ENCODE data around the gene TMEM144.
A peak's percentile ranks its signal among the peaks of the same experiment; 100 is the strongest.

TMEM144 gene

GRCh38 chr4:158209825-158210807, at the start of gene TMEM144:
Gene TMEM144 (plus strand): TSS chr4:158210486. CDS start chr4:158212668, 2,182 bp downstream.
- Mint-ChIP-seq H3K27me3 (ENCODE audit: low read depth, poor library complexity) (peaks cover 5% of the 10 kb centered on the region), H3K9me3 (peaks cover 6% of the 10 kb centered on the region), H3K27ac (peak within 1 kb of the TSS; percentile 97), H3K4me1 (peaks cover 18% of the 10 kb centered on the region), H3K4me3 (peak within 1 kb of the TSS; percentile 90), H3K36me3 (ENCODE audit: low read depth) (no peaks in the 10 kb centered on the region)
- DNase-seq = peak; percentile 81
- TF ChIP-seq CTCF (IDR thresholded peaks at IDR 0.05) = no peak

- H3K4me3 Mint-ChIP-seq = no peak overlapping the region
- no peak for TF ChIP-seq CTCF (IDR thresholded peaks at IDR 0.05)
- no peak for DNase-seq
- H3K4me1 Mint-ChIP-seq = peaks cover 6% of the 10 kb centered on the region
- no peaks in the 10 kb centered on the region for H3K9me3 Mint-ChIP-seq
- H3K27me3 Mint-ChIP-seq (ENCODE audit: low read depth, poor library complexity) = no peaks in the 10 kb centered on the region
- H3K36me3 Mint-ChIP-seq (ENCODE audit: low read depth) = no peaks in the 10 kb centered on the region
- peak overlapping the region; percentile 1 for H3K27ac Mint-ChIP-seq
Observed at GRCh38 chr4:158161551-158162354, 48.5 kb upstream of the TMEM144 start.

- Mint-ChIP-seq H3K27me3 (ENCODE audit: low read depth, poor library complexity) (no peaks in the 10 kb centered on the region), H3K27ac (peak overlapping the region; percentile 1), H3K9me3 (no peaks in the 10 kb centered on the region), H3K36me3 (ENCODE audit: low read depth) (no peaks in the 10 kb centered on the region), H3K4me1 (peaks cover 6% of the 10 kb centered on the region), H3K4me3 (no peak overlapping the region)
- no peak for DNase-seq
- TF ChIP-seq CTCF (IDR thresholded peaks at IDR 0.05) = no peak
Observed at GRCh38 chr4:158162631-158163030, 47.7 kb upstream of the TMEM144 start.

- no peak for DNase-seq
- Mint-ChIP-seq H3K4me3 (no peak overlapping the region), H3K27ac (no peak overlapping the region), H3K9me3 (no peaks in the 10 kb centered on the region), H3K27me3 (ENCODE audit: low read depth, poor library complexity) (no peaks in the 10 kb centered on the region), H3K4me1 (peaks cover 6% of the 10 kb centered on the region), H3K36me3 (ENCODE audit: low read depth) (no peaks in the 10 kb centered on the region)
- TF ChIP-seq CTCF (IDR thresholded peaks at IDR 0.05) = no peak
Observed at GRCh38 chr4:158163941-158164767, 46.1 kb upstream of the TMEM144 start.

DNA sequence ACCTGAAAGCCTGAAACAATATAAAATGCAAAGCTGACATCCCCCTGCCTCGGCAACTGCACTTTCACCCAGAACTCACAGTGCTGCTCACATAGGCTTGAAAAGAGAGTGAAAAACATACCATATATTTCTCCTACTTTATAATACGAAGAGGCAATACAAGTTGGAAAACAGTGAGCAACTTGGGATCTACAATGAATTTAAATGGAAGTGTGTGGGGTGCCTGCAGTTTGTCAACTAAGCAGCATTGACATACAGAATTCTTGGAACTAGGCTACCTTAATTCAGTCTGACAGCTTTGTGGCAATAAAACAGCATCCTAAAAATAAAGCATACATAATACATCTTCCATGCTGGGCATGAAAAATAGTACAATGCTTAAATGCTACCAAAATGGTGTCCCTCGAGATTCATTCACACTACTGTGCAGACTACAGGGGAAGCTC, 45.5 kb upstream of the TMEM144 start:
- H3K27ac Mint-ChIP-seq = no peak overlapping the region
- H3K36me3 Mint-ChIP-seq (ENCODE audit: low read depth) = no peaks in the 10 kb centered on the region
- no peaks in the 10 kb centered on the region for H3K27me3 Mint-ChIP-seq (ENCODE audit: low read depth, poor library complexity)
- no peak overlapping the region for H3K4me3 Mint-ChIP-seq
- DNase-seq = no peak
- no peaks in the 10 kb centered on the region for H3K9me3 Mint-ChIP-seq
- TF ChIP-seq CTCF (IDR thresholded peaks at IDR 0.05) = no peak
- peaks cover 6% of the 10 kb centered on the region for H3K4me1 Mint-ChIP-seq
